HT-29 (cell line): ENCODE results near the gene CSTPP1. TPM values are rescaled to one million over a fixed set of nuclear protein-coding genes. Genes with fewer than 3 reads are reported as not detected.
"Not testable (repeated sequence)": the region's sequence is repeated elsewhere in the genome, so short reads cannot be mapped to it uniquely, and the experiment has no call there.

Source experiments
- DNase-seq: peaks from one replicate; pipeline ENCODE4 v3.0.0-alpha.2; 2015; ENCODE audit warnings: low spot score
- total RNA-seq: library from RNA; depleted of rRNA; stranded (reverse); fragments of >200 nt; shearing (Covaris generic); gene quantifications from 2 replicates; pipeline ENCODE4 v1.2.3, GENCODE V29; 2014

CSTPP1 gene
- total RNA-seq, 1 experiment from 2014 or later = 61.6 TPM

GRCh38 chr11:47178737-47179654 lies 242.4 kb downstream of the CSTPP1 start:
- no peak for DNase-seq

- DNase-seq = peak; percentile 75
Measured at GRCh38 chr11:47179655-47179991, 243.1 kb downstream of the CSTPP1 start.

- DNase-seq = no peak
Measured at GRCh38 chr11:47180006-47180787, 243.6 kb downstream of the CSTPP1 start.

GRCh38 chr11:47181271-47181670 lies 244.7 kb downstream of the CSTPP1 start:
- DNase-seq = no peak

- no peak for DNase-seq
Measured at GRCh38 chr11:47182380-47182779, 245.8 kb downstream of the CSTPP1 start.

GRCh38 chr11:47183031-47183856 lies 246.7 kb downstream of the CSTPP1 start:
- DNase-seq = no peak

GRCh38 chr11:47183969-47184368 lies 247.4 kb downstream of the CSTPP1 start:
- no peak for DNase-seq

GRCh38 chr11:47184711-47185304 lies 248.2 kb downstream of the CSTPP1 start:
- no peak for DNase-seq

- DNase-seq = no peak
Measured at GRCh38 chr11:47185305-47186075, 248.9 kb downstream of the CSTPP1 start.

- no peak for DNase-seq
Measured at GRCh38 chr11:47186076-47186699, 249.6 kb downstream of the CSTPP1 start, which contains the start of gene PACSIN3. PACSIN3 (minus strand) TSS chr11:47186434; CDS start chr11:47182727, 3,707 bp downstream.

- no peak for DNase-seq
Measured at GRCh38 chr11:47186700-47187695, 250.4 kb downstream of the CSTPP1 start.

- DNase-seq = peak; percentile 21
Measured at GRCh38 chr11:47187723-47188122, 251.2 kb downstream of the CSTPP1 start.

GRCh38 chr11:47188259-47188658 lies 251.7 kb downstream of the CSTPP1 start:
- DNase-seq = no peak

GRCh38 chr11:47189100-47189834 lies 252.7 kb downstream of the CSTPP1 start:
- peak; percentile 24 for DNase-seq

- DNase-seq = not testable (repeated sequence)
Measured at GRCh38 chr11:47191137-47191536, 254.6 kb downstream of the CSTPP1 start.

GRCh38 chr11:47192111-47192510 lies 255.6 kb downstream of the CSTPP1 start:
- no peak for DNase-seq

- DNase-seq = not testable (repeated sequence)
Measured at GRCh38 chr11:47198161-47198560, 261.6 kb downstream of the CSTPP1 start.

GRCh38 chr11:47201015-47201414 lies 264.5 kb downstream of the CSTPP1 start:
- DNase-seq = no peak
